MCF 10A (cell line): ENCODE measurements around the gene B3GAT3. TPM values are rescaled to one million over a fixed set of nuclear protein-coding genes. Genes with fewer than 3 reads are reported as not detected.
"Not testable (repeated sequence)": the region's sequence is repeated elsewhere in the genome, so short reads cannot be mapped to it uniquely, and the experiment has no call there.

ENCODE experiments used
- BruUV-seq: library from RNA; stranded (reverse); fragments of 400-500 nt; replicated peaks from 2 replicates; lab custom pipeline; 2021; lab: Mats Ljungman, UMichigan
- CTCF ChIA-PET: fragments of 300-600 bp; sonication (Branson Sonifier 250); formaldehyde crosslinking; extraction: SDS; loops from one replicate; lab custom pipeline; 2021; ENCODE audit warnings: antibody characterized with exemption, inconsistent platforms; lab: Yijun Ruan, JAX
- POLR2A ChIA-PET: fragments of 300-600, 350-650 bp; sonication (Branson Sonifier 250); formaldehyde crosslinking; extraction: SDS; loops from one replicate; lab custom pipeline; 2020; ENCODE audit warnings: antibody characterized with exemption, inconsistent platforms; lab: Yijun Ruan, JAX
- DNase-seq: peaks from one replicate; pipeline ENCODE4 v3.0.0-alpha.2; 2018; ENCODE audit not compliant: unreplicated experiment
- H3K27ac Mint-ChIP-seq: one replicate; pipeline ENCODE4 v1.8.0; 2022; ENCODE audit warnings: mild to moderate bottlenecking, low read depth, mixed read lengths; ENCODE audit not compliant: unreplicated experiment
- H3K27me3 Mint-ChIP-seq: one replicate; pipeline ENCODE4 v1.8.0; 2022; ENCODE audit warnings: mixed read lengths; ENCODE audit not compliant: insufficient read depth, unreplicated experiment
- H3K36me3 Mint-ChIP-seq: one replicate; pipeline ENCODE4 v1.8.0; 2022; ENCODE audit warnings: mild to moderate bottlenecking, moderate library complexity, mixed read lengths; ENCODE audit not compliant: insufficient read depth, unreplicated experiment
- H3K4me1 Mint-ChIP-seq: one replicate; pipeline ENCODE4 v1.8.0; 2022; ENCODE audit warnings: mixed read lengths; ENCODE audit not compliant: insufficient read depth, unreplicated experiment
- H3K4me3 Mint-ChIP-seq: one replicate; pipeline ENCODE4 v1.8.0; 2022; ENCODE audit warnings: mild to moderate bottlenecking, moderate library complexity, mixed read lengths; ENCODE audit not compliant: unreplicated experiment
- H3K9me3 Mint-ChIP-seq: one replicate; pipeline ENCODE4 v1.8.0; 2022; ENCODE audit warnings: mixed read lengths; ENCODE audit not compliant: unreplicated experiment
- intact Hi-C: fragments of 100-400 bp; cut with micrococcal nuclease; formaldehyde crosslinking; loops from 2 replicates; pipeline ENCODE4 v1.14.1; 2022
- total RNA-seq: library from RNA; stranded (reverse); gene quantifications from 2 replicates; pipeline ENCODE4 v1.2.3, GENCODE V29; 2022
- TF ChIP-seq, protein P1 (sequence below): fragments of 200-600 bp; IDR thresholded peaks from one replicate; pipeline ENCODE4 v1.8.0; 2022; ENCODE audit warnings: antibody characterized with exemption, mild to moderate bottlenecking; ENCODE audit not compliant: unreplicated experiment

The B3GAT3 gene
- total RNA-seq, 1 experiment from 2014 or later = 42.4 TPM

DNA sequence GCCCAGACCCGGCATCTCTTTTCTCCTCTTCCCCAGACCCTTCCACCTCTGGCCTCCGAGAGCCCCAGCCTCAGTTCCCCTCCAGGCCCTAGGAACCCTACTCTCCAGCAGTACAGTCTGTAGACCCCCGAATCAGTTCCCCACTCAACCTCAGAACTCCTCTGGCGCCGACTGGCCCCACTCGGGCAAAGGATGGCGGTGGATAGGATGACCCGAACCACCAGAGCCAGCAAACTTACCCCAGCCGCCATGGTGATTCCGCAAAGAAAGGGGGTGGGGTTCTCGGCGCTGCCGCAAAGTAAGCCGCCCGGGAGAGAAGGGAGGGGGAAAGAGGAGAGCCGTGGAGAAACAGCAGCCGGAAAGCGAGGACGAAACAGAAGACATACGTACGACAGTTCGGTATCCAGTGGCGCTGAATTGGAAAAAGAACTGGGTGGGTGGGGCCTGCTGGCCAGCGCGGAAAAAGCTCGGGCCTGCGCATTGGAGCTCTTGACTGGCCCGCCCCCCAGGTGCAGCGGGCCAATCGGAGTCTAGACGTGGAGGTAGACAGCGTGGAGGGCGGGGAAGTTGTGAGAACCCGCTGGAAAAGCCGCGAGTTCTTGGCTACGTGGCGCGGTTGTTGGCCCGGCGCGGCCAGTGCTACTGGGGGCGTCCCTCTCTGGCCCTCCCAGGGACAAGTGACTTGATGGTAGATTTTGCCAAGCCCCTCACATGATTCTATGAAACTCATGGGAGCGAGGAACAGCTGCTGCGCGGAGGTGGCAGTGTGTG, 48.0 kb downstream of the B3GAT3 start, which contains the start of gene EEF1G:
Gene EEF1G, minus strand, starts transcription at position 300 of the 771 bp plus-strand sequence. Its CDS starts 49 bp downstream, at position 251.
- ChIA-PET CTCF (interaction anchor here (0.7 to 1.3 kb wide), 8 partner anchors 15 to 179 kb away, joined by 3 to 5 read pairs (median 4); no protein-coding TSS in a partner anchor), POLR2A (interaction anchor here (0.6 to 6.9 kb wide), 51 partner anchors 9 to 996 kb away, joined by 3 to 164 read pairs (median 6); partner anchors contain the start of genes AHNAK, B3GAT3, C11orf98 and CSKMT)
- BruUV-seq = no TSS peak
- H3K27me3 Mint-ChIP-seq = no peaks in the 10 kb centered on the region
- H3K4me1 Mint-ChIP-seq = peaks cover 30% of the 10 kb centered on the region
- intact Hi-C loops = loop anchor here (1.0 to 5.0 kb wide), 2 partner anchors 18 to 39 kb away; partner anchors contain the start of genes EML3, ROM1 and TUT1
- peaks cover 76% of the 10 kb centered on the region for H3K36me3 Mint-ChIP-seq
- H3K27ac Mint-ChIP-seq = peak within 1 kb of the TSS; percentile 100
- peak; percentile 100 for DNase-seq
- H3K9me3 Mint-ChIP-seq = no peaks in the 10 kb centered on the region
- peak within 1 kb of the TSS; percentile 100 for H3K4me3 Mint-ChIP-seq
- TF ChIP-seq, protein P1, sequence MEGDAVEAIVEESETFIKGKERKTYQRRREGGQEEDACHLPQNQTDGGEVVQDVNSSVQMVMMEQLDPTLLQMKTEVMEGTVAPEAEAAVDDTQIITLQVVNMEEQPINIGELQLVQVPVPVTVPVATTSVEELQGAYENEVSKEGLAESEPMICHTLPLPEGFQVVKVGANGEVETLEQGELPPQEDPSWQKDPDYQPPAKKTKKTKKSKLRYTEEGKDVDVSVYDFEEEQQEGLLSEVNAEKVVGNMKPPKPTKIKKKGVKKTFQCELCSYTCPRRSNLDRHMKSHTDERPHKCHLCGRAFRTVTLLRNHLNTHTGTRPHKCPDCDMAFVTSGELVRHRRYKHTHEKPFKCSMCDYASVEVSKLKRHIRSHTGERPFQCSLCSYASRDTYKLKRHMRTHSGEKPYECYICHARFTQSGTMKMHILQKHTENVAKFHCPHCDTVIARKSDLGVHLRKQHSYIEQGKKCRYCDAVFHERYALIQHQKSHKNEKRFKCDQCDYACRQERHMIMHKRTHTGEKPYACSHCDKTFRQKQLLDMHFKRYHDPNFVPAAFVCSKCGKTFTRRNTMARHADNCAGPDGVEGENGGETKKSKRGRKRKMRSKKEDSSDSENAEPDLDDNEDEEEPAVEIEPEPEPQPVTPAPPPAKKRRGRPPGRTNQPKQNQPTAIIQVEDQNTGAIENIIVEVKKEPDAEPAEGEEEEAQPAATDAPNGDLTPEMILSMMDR = no peak

DNA sequence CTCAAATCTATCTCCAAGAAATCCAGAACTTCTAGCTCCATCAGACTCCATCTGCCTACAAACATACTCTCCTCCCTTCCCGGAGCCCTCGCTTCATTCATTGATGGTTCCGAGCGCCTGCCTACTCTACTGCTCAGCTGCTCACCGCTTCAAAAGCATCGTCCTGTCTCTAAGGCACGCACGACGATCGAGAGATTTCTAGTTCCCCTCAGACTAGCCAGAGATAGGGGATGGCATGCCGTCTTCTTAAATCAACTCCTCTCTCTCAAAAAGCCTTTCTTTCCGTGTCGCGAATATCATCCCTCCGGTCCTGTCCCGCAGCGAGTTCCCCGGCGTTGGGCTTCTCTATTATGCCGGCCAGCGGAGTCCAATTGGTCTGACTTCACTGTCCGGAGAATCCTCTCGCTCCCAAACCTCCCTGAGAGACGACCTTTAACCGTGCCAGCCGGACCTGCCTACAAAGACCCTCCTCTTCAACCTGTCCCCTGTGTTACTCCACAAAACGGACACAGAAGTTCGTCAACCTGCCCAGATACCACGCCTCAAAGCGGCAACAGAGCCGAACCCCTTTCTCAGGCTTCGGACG, 48.7 kb downstream of the B3GAT3 start:
- Mint-ChIP-seq H3K9me3 (no peaks in the 10 kb centered on the region), H3K4me1 (peaks cover 30% of the 10 kb centered on the region), H3K27me3 (no peaks in the 10 kb centered on the region), H3K36me3 (peaks cover 76% of the 10 kb centered on the region), H3K4me3 (peak overlapping the region; percentile 100), H3K27ac (peak overlapping the region; percentile 100)
- intact Hi-C loops = loop anchor here (5.0 kb wide), 1 partner anchor 39 kb away; the partner anchor contains the start of genes EML3 and ROM1
- TF ChIP-seq, protein P1 = no peak
- DNase-seq = peak; percentile 25
- TSS peak; percentile 65 for BruUV-seq
- ChIA-PET POLR2A (interaction anchor here (0.5 to 6.9 kb wide), 54 partner anchors 8 to 1593 kb away, joined by 3 to 164 read pairs (median 6); partner anchors contain the start of genes AHNAK, B3GAT3, C11orf98 and CSKMT), CTCF (interaction anchor here (0.6 to 1.6 kb wide), 11 partner anchors 13 to 178 kb away, joined by 3 to 8 read pairs (median 4); no protein-coding TSS in a partner anchor)

DNA sequence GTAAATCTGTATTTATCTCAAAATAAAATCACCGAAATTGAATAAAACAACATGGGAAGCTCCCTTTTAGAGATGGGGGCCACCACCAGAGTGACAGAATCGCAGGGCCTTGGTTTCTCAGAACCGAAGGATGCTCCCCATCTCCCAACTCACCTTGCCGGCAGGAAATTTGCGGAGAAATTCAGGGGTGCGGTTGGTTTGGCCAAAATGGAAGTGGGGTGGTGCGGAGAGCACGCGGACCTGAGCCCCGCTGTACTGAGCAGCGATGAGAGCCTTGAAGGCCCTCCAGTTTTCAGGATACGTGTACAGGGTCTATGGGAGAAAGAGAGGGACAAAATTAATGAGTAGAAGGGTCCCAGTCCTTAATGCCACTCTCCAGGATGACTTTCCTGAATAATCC, 49.4 kb downstream of the B3GAT3 start:
- peak overlapping the region; percentile 100 for H3K27ac Mint-ChIP-seq
- peaks cover 33% of the 10 kb centered on the region for H3K4me1 Mint-ChIP-seq
- H3K36me3 Mint-ChIP-seq = peaks cover 76% of the 10 kb centered on the region
- H3K4me3 Mint-ChIP-seq = peak overlapping the region; percentile 100
- no peaks in the 10 kb centered on the region for H3K9me3 Mint-ChIP-seq
- DNase-seq = no peak
- intact Hi-C loops = loop anchor here (5.0 kb wide), 1 partner anchor 40 kb away; the partner anchor contains the start of genes EML3 and ROM1
- no peaks in the 10 kb centered on the region for H3K27me3 Mint-ChIP-seq
- TF ChIP-seq, protein P1 = no peak
- BruUV-seq = no TSS peak
- CTCF ChIA-PET = interaction anchor here (0.6 to 1.6 kb wide), 7 partner anchors 12 to 178 kb away, joined by 3 to 8 read pairs (median 4); no protein-coding TSS in a partner anchor
- POLR2A ChIA-PET = interaction anchor here (0.5 to 6.9 kb wide), 20 partner anchors 9 to 1594 kb away, joined by 3 to 164 read pairs (median 3); partner anchors contain the start of genes AHNAK, B3GAT3, C11orf98 and CSKMT

DNA sequence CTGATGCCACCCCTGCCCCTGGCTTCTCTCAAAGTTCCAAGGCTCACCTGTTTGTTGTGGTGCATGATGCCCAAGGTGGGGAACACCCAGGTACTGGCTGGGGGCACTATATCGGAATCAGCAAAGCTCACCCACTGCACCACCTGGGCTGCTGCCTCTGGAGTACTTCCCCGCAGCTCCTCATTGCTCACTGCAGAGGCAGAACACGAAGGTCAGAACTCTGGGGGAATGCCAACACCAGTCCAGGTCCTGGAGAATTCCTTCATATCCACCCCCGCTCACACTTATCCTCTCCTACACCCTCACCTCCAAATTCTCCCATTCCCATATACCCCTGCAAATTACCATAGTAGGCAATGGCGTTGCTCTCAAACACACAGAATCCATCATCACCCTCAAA, 50.3 kb downstream of the B3GAT3 start:
- H3K27me3 Mint-ChIP-seq = not testable (repeated sequence)

DNA sequence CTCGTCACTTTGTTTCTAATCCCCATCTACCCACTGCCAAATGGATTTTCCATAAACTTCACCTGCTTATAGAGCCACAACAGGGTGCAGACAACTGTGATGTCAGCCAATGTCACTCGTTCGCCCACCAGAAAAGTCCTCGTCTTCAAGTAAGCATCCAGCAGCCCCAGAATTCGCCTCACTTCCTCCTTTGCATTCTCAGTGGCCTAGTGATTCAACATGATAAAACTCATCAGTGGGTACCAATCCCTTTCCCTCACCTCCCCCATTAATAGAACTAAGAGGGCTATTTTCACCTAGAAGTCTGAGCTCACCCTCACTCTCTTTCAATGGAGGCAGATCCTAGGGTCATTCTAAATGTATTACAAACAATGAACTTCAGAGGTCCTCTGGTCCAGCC, 50.9 kb downstream of the B3GAT3 start:
- peaks cover 82% of the 10 kb centered on the region for H3K36me3 Mint-ChIP-seq
- ChIA-PET POLR2A (interaction anchor here (0.9 to 6.9 kb wide), 6 partner anchors 11 to 41 kb away, joined by 3 to 164 read pairs (median 18); partner anchors contain the start of genes AHNAK and TUT1), CTCF (interaction anchor here (0.6 to 2.3 kb wide), 11 partner anchors 8 to 210 kb away, joined by 3 to 14 read pairs (median 3); no protein-coding TSS in a partner anchor)
- DNase-seq, BruUV-seq, H3K4me3 Mint-ChIP-seq, H3K9me3 Mint-ChIP-seq, H3K27me3 Mint-ChIP-seq: not testable (repeated sequence)
- intact Hi-C loops = loop anchor here (5.0 kb wide), 1 partner anchor 41 kb away; the partner anchor contains the start of genes EML3 and ROM1
- H3K27ac Mint-ChIP-seq = peak overlapping the region; percentile 100
- peaks cover 48% of the 10 kb centered on the region for H3K4me1 Mint-ChIP-seq

More for the DNA sequence above, 50.3 kb downstream of the B3GAT3 start:
- Mint-ChIP-seq H3K27ac (peak overlapping the region; percentile 100), H3K4me3 (peak overlapping the region; percentile 100), H3K36me3 (peaks cover 76% of the 10 kb centered on the region), H3K4me1 (peaks cover 42% of the 10 kb centered on the region)
- ChIA-PET POLR2A (interaction anchor here (0.6 to 6.9 kb wide), 5 partner anchors 11 to 1737 kb away, joined by 3 to 164 read pairs (median 28); partner anchors contain the start of genes AHNAK and TUT1), CTCF (interaction anchor here (1.0 to 2.3 kb wide), 5 partner anchors 8 to 71 kb away, joined by 3 to 14 read pairs (median 5); no protein-coding TSS in a partner anchor)
- intact Hi-C loops = loop anchor here (5.0 kb wide), 1 partner anchor 41 kb away; the partner anchor contains the start of genes EML3 and ROM1
- not testable (repeated sequence) for H3K9me3 Mint-ChIP-seq, DNase-seq, BruUV-seq
